ENCODE measurements around the gene PIKFYVE. TPM values are rescaled to one million over a fixed set of nuclear protein-coding genes. Genes with fewer than 3 reads are reported as not detected.

PIKFYVE gene
- total RNA-seq, 1 experiment from 2014 or later, result 11.4 TPM

Other genes starting within 250 kb of the PIKFYVE start
- gene PLEKHM3, start 240.7 kb upstream of the PIKFYVE start, total RNA-seq (2014; rRNA removed; shearing (Covaris generic)), result 6.2 and 6.4 TPM in 2 replicates
- gene CRYGD, start 141.7 kb upstream of the PIKFYVE start, total RNA-seq (2014; rRNA removed; shearing (Covaris generic)), result not detected in 2 replicates
- not detected in 2 replicates for gene CRYGC, start 136.4 kb upstream of the PIKFYVE start, total RNA-seq (2014; rRNA removed; shearing (Covaris generic))
- not detected in 2 replicates for gene CRYGB, start 120.1 kb upstream of the PIKFYVE start, total RNA-seq (2014; rRNA removed; shearing (Covaris generic))
- not detected in 2 replicates for gene CRYGA, start 102.7 kb upstream of the PIKFYVE start, total RNA-seq (2014; rRNA removed; shearing (Covaris generic))
- gene C2orf80, start 76.2 kb upstream of the PIKFYVE start, total RNA-seq (2014; rRNA removed; shearing (Covaris generic)), result not detected in 2 replicates
- 48.1 and 51.1 TPM in 2 replicates for gene IDH1, start 11.2 kb upstream of the PIKFYVE start, total RNA-seq (2014; rRNA removed; shearing (Covaris generic))
- not detected in 2 replicates for gene PTH2R, start 140.5 kb downstream of the PIKFYVE start, total RNA-seq (2014; rRNA removed; shearing (Covaris generic))

All from Daoy (cell line).